ENCODE results near the gene ATP6V1B1. TPM values are rescaled to one million over a fixed set of nuclear protein-coding genes. Genes with fewer than 3 reads are reported as not detected.

ATP6V1B1 gene
- total RNA-seq, 2 donors from 2014 or later, result not detected

DNA sequence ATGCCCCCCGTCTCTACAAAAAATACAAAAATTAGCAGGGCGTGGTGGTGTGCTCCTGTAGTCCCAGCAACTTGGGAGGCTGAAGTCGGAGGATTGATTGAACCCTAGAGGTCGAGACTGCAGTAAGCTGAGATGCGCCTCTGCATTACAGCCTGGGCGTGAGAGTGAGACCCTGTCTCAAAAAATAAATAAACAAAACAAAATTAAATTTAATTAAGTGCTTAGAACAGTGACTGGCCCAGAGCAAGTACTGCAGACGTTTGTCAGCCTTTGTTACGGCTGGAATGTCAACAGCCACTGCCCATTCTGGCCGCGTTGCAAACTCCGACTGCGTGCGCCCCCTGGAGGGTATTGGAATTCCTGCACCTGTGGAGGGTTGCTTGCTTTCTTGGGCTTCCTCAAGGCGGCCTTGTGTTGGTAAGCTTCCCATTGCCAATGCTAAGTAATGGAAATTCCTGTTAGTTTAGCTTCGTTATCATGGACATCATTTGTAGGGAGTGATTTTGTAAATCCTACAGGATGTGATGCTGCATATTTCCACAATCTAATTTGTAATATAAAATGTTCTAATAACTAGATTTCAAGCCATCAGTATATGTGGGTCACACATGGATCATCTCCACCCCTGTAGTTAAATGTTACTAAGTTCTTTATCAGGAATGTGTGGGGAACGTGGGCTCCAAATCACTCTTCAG lies 15.9 kb upstream of the ATP6V1B1 start:
- no peaks in the 10 kb centered on the region for H3K27me3 ChIP-seq
- peak; percentile 83 for DNase-seq
- intact Hi-C loops (cut with DNase I), result loop anchor here (1.0 kb wide), 1 partner anchor 49 kb away; no protein-coding TSS in a partner anchor
- H3K4me1 ChIP-seq, result no peaks in the 10 kb centered on the region
- H3K4me3 ChIP-seq, result no peak overlapping the region
- no peak overlapping the region for H3K9ac ChIP-seq (ENCODE audit: low read depth in 2 of 2, low read length in 2 of 2)
- TF ChIP-seq, protein P1, sequence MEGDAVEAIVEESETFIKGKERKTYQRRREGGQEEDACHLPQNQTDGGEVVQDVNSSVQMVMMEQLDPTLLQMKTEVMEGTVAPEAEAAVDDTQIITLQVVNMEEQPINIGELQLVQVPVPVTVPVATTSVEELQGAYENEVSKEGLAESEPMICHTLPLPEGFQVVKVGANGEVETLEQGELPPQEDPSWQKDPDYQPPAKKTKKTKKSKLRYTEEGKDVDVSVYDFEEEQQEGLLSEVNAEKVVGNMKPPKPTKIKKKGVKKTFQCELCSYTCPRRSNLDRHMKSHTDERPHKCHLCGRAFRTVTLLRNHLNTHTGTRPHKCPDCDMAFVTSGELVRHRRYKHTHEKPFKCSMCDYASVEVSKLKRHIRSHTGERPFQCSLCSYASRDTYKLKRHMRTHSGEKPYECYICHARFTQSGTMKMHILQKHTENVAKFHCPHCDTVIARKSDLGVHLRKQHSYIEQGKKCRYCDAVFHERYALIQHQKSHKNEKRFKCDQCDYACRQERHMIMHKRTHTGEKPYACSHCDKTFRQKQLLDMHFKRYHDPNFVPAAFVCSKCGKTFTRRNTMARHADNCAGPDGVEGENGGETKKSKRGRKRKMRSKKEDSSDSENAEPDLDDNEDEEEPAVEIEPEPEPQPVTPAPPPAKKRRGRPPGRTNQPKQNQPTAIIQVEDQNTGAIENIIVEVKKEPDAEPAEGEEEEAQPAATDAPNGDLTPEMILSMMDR (IDR thresholded peaks at IDR 0.05), result peak; percentile 95
- no peaks in the 10 kb centered on the region for H3K36me3 ChIP-seq
- H3K9me3 ChIP-seq, result no peaks in the 10 kb centered on the region
- H3K27ac ChIP-seq, result no peak overlapping the region

DNA sequence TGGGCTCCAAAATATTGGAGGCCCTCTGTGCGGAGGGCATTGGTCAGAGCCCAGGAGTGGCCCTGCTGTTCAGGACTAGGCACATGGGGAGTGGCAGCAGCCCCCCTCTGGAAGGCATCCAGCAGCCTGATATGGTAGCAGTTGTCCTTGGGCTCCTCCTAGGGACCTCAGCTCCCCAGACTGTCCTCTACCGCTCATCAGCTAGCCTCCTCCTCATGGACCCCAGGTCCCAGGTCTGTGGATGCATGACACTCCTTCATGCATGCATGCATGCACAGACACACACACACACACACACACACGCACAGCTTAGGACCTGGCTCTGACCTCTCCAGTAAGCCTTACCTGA lies 15.4 kb upstream of the ATP6V1B1 start:
- no peaks in the 10 kb centered on the region for H3K4me1 ChIP-seq
- TF ChIP-seq, protein P1 (IDR thresholded peaks at IDR 0.05), result no peak
- no peaks in the 10 kb centered on the region for H3K36me3 ChIP-seq
- no peak overlapping the region for H3K4me3 ChIP-seq
- no peak for DNase-seq
- H3K27me3 ChIP-seq, result no peaks in the 10 kb centered on the region
- no peak overlapping the region for H3K27ac ChIP-seq
- H3K9me3 ChIP-seq, result no peaks in the 10 kb centered on the region
- intact Hi-C loops (cut with DNase I), result no loop called here
- H3K9ac ChIP-seq (ENCODE audit: low read depth in 2 of 2, low read length in 2 of 2), result no peak overlapping the region

DNA sequence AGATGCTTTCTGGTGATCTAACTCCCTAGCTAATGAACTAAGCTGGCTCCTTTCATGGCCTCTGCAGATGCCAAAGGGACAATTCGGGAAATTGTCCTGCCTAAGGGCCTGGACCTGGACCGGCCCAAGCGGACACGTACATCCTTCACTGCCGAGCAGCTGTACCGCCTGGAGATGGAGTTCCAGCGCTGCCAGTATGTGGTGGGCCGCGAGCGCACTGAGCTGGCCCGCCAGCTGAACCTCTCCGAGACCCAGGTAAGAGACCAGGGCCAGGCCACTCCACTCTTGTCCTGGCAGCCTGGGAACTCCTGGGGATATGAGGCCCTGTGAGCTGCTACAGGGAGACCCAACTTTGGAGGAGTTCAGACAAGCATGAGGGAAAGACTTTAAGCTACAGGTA lies 14.7 kb upstream of the ATP6V1B1 start:
- intact Hi-C loops (cut with DNase I), result no loop called here
- Histone ChIP-seq H3K4me3 (no peak overlapping the region), H3K9me3 (no peaks in the 10 kb centered on the region), H3K9ac (ENCODE audit: low read depth in 2 of 2, low read length in 2 of 2) (no peak overlapping the region), H3K27ac (no peak overlapping the region), H3K36me3 (no peaks in the 10 kb centered on the region), H3K27me3 (no peaks in the 10 kb centered on the region), H3K4me1 (no peaks in the 10 kb centered on the region)
- TF ChIP-seq, protein P1 (IDR thresholded peaks at IDR 0.05), result no peak
- DNase-seq, result no peak

DNA sequence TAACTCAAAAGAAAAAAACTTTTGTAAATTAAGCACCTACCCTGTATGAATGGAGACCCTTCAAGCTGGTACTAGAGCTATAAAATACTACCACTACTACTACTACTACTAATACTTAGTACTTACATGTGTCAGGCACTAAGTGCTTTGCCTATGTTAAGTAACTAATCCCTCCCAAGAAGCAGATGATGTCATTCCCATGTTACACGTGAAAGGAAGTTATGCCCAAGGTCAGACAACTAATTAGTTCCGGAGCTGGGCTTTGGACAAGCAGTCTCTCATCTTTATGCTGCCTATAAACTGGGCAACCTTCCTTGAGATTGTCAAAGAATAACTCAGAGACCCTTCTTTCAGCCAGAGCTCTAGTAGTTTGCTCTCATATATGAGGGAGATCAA lies 13.9 kb upstream of the ATP6V1B1 start:
- intact Hi-C loops (cut with DNase I), result no loop called here
- no peaks in the 10 kb centered on the region for H3K36me3 ChIP-seq
- H3K4me3 ChIP-seq, result no peak overlapping the region
- no peaks in the 10 kb centered on the region for H3K27me3 ChIP-seq
- H3K4me1 ChIP-seq, result no peaks in the 10 kb centered on the region
- DNase-seq, result no peak
- H3K9ac ChIP-seq (ENCODE audit: low read depth in 2 of 2, low read length in 2 of 2), result no peak overlapping the region
- no peaks in the 10 kb centered on the region for H3K9me3 ChIP-seq
- no peak overlapping the region for H3K27ac ChIP-seq
- TF ChIP-seq, protein P1 (IDR thresholded peaks at IDR 0.05), result no peak

DNA sequence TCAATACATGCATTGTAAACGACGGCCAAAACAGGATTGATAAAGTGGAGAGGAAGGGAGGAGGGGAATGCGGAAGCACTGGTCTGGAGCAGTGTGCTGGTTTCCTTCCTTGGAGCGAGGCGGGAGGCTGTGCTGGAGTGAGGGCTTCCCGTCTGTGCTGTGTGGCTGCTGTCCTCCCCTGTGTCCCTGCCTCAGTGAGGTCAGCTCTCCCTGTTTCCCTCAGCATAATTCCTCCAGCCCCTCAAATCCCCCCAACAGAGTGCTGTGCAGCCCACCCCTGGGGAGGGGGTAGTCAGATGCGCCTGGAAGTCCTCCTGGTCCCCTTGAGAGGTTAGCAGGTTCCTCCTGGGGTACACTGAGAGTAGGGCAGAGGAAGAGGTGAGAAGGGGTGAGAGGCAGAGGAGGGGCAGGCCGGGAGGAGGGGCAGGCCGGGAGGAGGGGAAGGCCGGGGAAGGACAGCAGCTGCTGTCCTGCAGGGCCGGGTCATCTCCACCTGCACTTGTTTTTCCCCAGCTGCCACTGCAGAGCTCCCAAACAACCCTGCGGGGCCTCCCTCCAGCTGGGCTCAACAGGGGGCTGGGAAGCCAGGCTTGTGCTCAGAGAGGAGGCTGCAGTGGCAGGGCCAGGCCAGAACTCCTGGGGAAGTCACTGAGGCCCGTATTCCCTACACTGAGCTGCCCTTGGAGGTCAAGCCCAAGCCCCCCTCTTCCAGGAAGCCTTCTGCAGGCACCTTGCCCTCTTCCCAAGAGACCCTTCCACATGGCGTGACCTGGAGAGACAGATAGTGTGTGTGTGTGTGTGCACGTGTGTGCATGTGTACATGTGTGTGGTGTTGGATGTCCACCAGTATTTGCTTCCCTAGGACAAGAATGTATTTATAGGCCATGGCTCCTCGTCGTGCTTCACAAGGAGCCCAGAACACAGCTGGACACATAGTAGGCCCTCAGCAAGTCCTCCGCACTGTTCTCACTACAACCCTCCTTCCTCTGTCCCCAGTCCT lies 13.2 kb upstream of the ATP6V1B1 start:
- Histone ChIP-seq H3K4me1 (no peaks in the 10 kb centered on the region), H3K27me3 (no peaks in the 10 kb centered on the region), H3K36me3 (no peaks in the 10 kb centered on the region), H3K4me3 (no peak overlapping the region), H3K9ac (ENCODE audit: low read depth in 2 of 2, low read length in 2 of 2) (no peak overlapping the region), H3K27ac (no peak overlapping the region), H3K9me3 (no peaks in the 10 kb centered on the region)
- TF ChIP-seq, protein P1 (IDR thresholded peaks at IDR 0.05), result no peak
- no peak for DNase-seq
- intact Hi-C loops (cut with DNase I), result no loop called here
